Measurements from ENCODE around the gene THAP10. TPM values are rescaled to one million over a fixed set of nuclear protein-coding genes. Genes with fewer than 3 reads are reported as not detected.

Gene THAP10
- total and polyA plus RNA-seq, 9 of the 15 experiments (the other 6 are each of a cell fraction or from before 2014, with no cell fraction given): 0.04 to 0.28 (median 0.09) TPM; not detected in 3

DNA sequence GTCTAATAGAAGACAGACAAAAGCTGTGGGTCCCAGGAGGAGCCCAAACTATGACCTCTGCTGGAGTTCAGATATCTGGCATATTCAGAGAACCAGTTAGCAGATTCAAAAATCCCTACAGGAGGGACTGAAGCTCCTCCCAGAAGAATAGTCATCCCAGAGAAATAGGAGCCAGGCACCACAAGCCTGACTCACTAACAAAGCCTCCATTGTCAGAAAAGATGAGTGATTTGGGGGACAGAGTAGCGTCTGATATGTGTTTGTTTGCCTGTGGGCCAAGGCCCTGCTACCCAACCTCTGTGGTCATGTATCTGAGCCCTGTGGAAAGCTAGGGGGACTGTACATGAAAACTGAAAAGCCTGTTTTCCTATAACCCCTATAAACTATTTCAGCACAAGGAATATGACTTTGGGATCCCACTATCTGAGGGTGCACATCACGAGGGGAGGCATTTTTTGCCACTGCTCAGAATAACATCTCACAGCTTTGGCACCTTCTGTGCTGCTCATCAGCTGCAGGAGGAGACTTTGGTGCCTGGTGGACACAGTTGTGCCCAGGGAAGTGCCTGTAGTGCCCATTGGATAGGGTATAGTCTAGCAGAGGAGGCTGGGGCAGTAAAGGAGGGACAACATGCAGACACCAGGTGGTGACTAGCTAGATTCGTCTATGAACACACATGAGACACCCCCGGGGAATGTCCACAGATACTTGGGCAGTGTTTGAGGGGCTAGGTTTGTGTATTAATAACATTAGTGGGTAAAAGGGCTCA, 28.6 kb downstream of the THAP10 start:
- no peak overlapping the region for H3K4me3 ChIP-seq
- no peaks in the 10 kb centered on the region for H4K20me1 ChIP-seq (replicated peaks; ENCODE audit: control insufficient read depth, insufficient read depth, low read length)
- POLR2A ChIA-PET: interaction anchor here (0.6 to 1.3 kb wide), 2 partner anchors 11 to 20 kb away, joined by 3 to 4 read pairs; no protein-coding TSS in a partner anchor
- no peaks in the 10 kb centered on the region for H3K4me1 ChIP-seq (replicated peaks in 1 of 2; ENCODE audit: control insufficient read depth in 2 of 2, insufficient read depth in 2 of 2, low read length in 2 of 2)
- FAIRE-seq: no peak
- H3K27me3 ChIP-seq (ENCODE audit: control insufficient read depth in 2 of 2, insufficient read depth in 2 of 2, low read length in 2 of 2): no peaks in the 10 kb centered on the region
- no peaks in the 10 kb centered on the region for H3K79me2 ChIP-seq (ENCODE audit: control insufficient read depth, insufficient read depth, low read length)
- CTCF ChIA-PET (ENCODE audit: low intra/inter-chr PET ratio): no interaction called here
- in situ Hi-C loops (cut with MboI) (no loop called here), intact Hi-C loops (cut with micrococcal nuclease) (no loop called here)
- no peak for ATAC-seq
- no peak overlapping the region for H3K4me2 ChIP-seq (ENCODE audit: insufficient read depth, low read length)
- H3K9me1 ChIP-seq (ENCODE audit: control insufficient read depth, insufficient read depth, low read length): no peaks in the 10 kb centered on the region
- no peaks in the 10 kb centered on the region for H3K36me3 ChIP-seq (ENCODE audit: control insufficient read depth, insufficient read depth, low read length)
- H3K27ac ChIP-seq (ENCODE audit: extremely low read depth, low read depth, low read length): no peak overlapping the region
- no peak overlapping the region for H3K9ac ChIP-seq (ENCODE audit: insufficient read depth in 1 of 2, low read depth in 2 of 2, low read length in 2 of 2)
- DNase-seq (ENCODE audit: extremely low read depth in 1 of 4, low spot score in 3 of 4): no peak
- no peaks in the 10 kb centered on the region for H3K9me3 ChIP-seq (replicated peaks; ENCODE audit: control insufficient read depth, insufficient read depth, low read depth, low read length)
- H2AFZ ChIP-seq (ENCODE audit: low read depth, low read length): no peak overlapping the region
- TF ChIP-seq ZBTB1 (CRISPR knock-in tag; IDR thresholded peaks at IDR 0.05; ENCODE audit: borderline replicate concordance, low read depth): no peak
- WGBS (ENCODE audit: insufficient coverage, low coverage, missing lambda C conversion rate): 0% methylated on average over 4 of the region's 4 CpGs
- no TSS peak for BruUV-seq (replicated peaks)

DNA sequence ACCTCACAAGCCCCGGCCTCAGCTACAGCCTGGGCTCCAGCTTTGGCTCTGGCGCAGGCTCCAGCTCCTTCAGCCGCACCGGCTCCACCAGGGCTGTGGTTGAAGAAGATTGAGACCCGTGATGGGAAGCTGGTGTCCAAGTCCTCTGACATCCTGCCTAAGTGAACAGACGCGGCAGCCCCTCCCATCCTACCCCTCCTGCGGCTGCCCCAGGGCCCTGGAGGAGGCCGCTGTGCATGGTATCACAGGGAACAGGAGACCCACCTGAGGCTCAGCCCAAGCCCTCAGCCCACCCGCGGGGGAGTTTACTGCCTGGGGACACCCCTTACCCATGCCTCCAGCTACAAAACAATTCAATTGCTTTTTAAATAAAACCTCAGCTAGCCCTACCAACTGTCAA, 32.2 kb downstream of the THAP10 start:
- 3% methylated on average over 10 of the region's 11 CpGs for WGBS (ENCODE audit: insufficient coverage, low coverage, missing lambda C conversion rate)
- no peak for ATAC-seq
- no peak overlapping the region for H3K4me2 ChIP-seq (ENCODE audit: insufficient read depth, low read length)
- H3K27me3 ChIP-seq (ENCODE audit: control insufficient read depth in 2 of 2, insufficient read depth in 2 of 2, low read length in 2 of 2): peaks cover 0 to 2% of the 10 kb centered on the region in 2 experiments; a peak in 1 of 5 replicates
- no peaks in the 10 kb centered on the region for H3K36me3 ChIP-seq (ENCODE audit: control insufficient read depth, insufficient read depth, low read length)
- no peaks in the 10 kb centered on the region for H3K79me2 ChIP-seq (ENCODE audit: control insufficient read depth, insufficient read depth, low read length)
- H3K4me3 ChIP-seq: no peak overlapping the region
- H3K9ac ChIP-seq (ENCODE audit: insufficient read depth in 1 of 2, low read depth in 2 of 2, low read length in 2 of 2): no peak overlapping the region
- intact Hi-C loops (cut with micrococcal nuclease): no loop called here
- no peak overlapping the region for H3K27ac ChIP-seq (ENCODE audit: extremely low read depth, low read depth, low read length)
- no peaks in the 10 kb centered on the region for H3K9me1 ChIP-seq (ENCODE audit: control insufficient read depth, insufficient read depth, low read length)
- no TSS peak for BruUV-seq (replicated peaks)
- in situ Hi-C loops (cut with MboI): no loop called here
- POLR2A ChIA-PET: no interaction called here
- TF ChIP-seq, protein P1, sequence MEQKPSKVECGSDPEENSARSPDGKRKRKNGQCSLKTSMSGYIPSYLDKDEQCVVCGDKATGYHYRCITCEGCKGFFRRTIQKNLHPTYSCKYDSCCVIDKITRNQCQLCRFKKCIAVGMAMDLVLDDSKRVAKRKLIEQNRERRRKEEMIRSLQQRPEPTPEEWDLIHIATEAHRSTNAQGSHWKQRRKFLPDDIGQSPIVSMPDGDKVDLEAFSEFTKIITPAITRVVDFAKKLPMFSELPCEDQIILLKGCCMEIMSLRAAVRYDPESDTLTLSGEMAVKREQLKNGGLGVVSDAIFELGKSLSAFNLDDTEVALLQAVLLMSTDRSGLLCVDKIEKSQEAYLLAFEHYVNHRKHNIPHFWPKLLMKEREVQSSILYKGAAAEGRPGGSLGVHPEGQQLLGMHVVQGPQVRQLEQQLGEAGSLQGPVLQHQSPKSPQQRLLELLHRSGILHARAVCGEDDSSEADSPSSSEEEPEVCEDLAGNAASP (IDR thresholded peaks at IDR 0.05): no peak
- TF ChIP-seq ZNF253 (CRISPR knock-in tag; conservative IDR thresholded peaks at IDR 0.05): no peak
- TF ChIP-seq NFIC (IDR thresholded peaks at IDR 0.05): no peak
- no peak for TF ChIP-seq HMGN3 (IDR thresholded peaks at IDR 0.05; ENCODE audit: borderline replicate concordance, extremely low read depth, insufficient read length, low read depth, low read length)
- no peak for TF ChIP-seq ZNF77 (CRISPR knock-in tag; IDR thresholded peaks at IDR 0.05)
- TF ChIP-seq, protein P2, sequence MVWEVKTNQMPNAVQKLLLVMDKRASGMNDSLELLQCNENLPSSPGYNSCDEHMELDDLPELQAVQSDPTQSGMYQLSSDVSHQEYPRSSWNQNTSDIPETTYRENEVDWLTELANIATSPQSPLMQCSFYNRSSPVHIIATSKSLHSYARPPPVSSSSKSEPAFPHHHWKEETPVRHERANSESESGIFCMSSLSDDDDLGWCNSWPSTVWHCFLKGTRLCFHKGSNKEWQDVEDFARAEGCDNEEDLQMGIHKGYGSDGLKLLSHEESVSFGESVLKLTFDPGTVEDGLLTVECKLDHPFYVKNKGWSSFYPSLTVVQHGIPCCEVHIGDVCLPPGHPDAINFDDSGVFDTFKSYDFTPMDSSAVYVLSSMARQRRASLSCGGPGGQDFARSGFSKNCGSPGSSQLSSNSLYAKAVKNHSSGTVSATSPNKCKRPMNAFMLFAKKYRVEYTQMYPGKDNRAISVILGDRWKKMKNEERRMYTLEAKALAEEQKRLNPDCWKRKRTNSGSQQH (CRISPR knock-in tag; IDR thresholded peaks at IDR 0.05): no peak
- TF ChIP-seq SRSF3 (IDR thresholded peaks at IDR 0.05; ENCODE audit: insufficient read depth, low read length): no peak
- TF ChIP-seq ZNF324 (CRISPR knock-in tag; IDR thresholded peaks at IDR 0.05): no peak
- TF ChIP-seq ZBTB1 (CRISPR knock-in tag; IDR thresholded peaks at IDR 0.05; ENCODE audit: borderline replicate concordance, low read depth): no peak
- no peak for TF ChIP-seq TAF1 (IDR thresholded peaks at IDR 0.05; ENCODE audit: control insufficient read depth, extremely low read depth, insufficient read depth, low read length, severe bottlenecking)
- no peaks in the 10 kb centered on the region for H4K20me1 ChIP-seq (replicated peaks; ENCODE audit: control insufficient read depth, insufficient read depth, low read length)
- CTCF ChIA-PET (ENCODE audit: low intra/inter-chr PET ratio): no interaction called here
- H2AFZ ChIP-seq (ENCODE audit: low read depth, low read length): no peak overlapping the region
- H3K9me3 ChIP-seq (replicated peaks; ENCODE audit: control insufficient read depth, insufficient read depth, low read depth, low read length): no peaks in the 10 kb centered on the region
- no peaks in the 10 kb centered on the region for H3K4me1 ChIP-seq (replicated peaks in 1 of 2; ENCODE audit: control insufficient read depth in 2 of 2, insufficient read depth in 2 of 2, low read length in 2 of 2)
- no peak for FAIRE-seq
- DNase-seq (ENCODE audit: extremely low read depth in 1 of 4, low spot score in 3 of 4): no peak

Measured in K562 (cell line).